ENCODE data around the gene GH1. TPM values are rescaled to one million over a fixed set of nuclear protein-coding genes. Genes with fewer than 3 reads are reported as not detected.
"Not testable (repeated sequence)": the region's sequence is repeated elsewhere in the genome, so short reads cannot be mapped to it uniquely, and the experiment has no call there.

The GH1 gene
- total RNA-seq, 2 experiments from 2014 or later, result not detected

- H3K36me3 Mint-ChIP-seq (ENCODE audit: low read depth); H3K9me3 Mint-ChIP-seq (ENCODE audit: insufficient read depth); DNase-seq; H3K4me1 Mint-ChIP-seq (ENCODE audit: low read depth); H3K27ac Mint-ChIP-seq; POLR2A ChIA-PET; ATAC-seq; H3K4me3 Mint-ChIP-seq: not testable (repeated sequence)
- CTCF ChIA-PET, result interaction anchor here (0.7 to 1.8 kb wide), 7 partner anchors 10 to 114 kb away, joined by 3 to 10 read pairs (median 4); no protein-coding TSS in a partner anchor
- H3K27me3 Mint-ChIP-seq (ENCODE audit: low read depth), result peaks cover 16% of the 10 kb centered on the region
Measured at GRCh38 chr17:63870292-63870665, 48.4 kb downstream of the GH1 start.

GRCh38 chr17:63869491-63870291, 48.9 kb downstream of the GH1 start:
- H3K27me3 Mint-ChIP-seq (ENCODE audit: low read depth), result peaks cover 16% of the 10 kb centered on the region
- DNase-seq; H3K9me3 Mint-ChIP-seq (ENCODE audit: insufficient read depth); H3K27ac Mint-ChIP-seq; ATAC-seq; H3K4me1 Mint-ChIP-seq (ENCODE audit: low read depth); POLR2A ChIA-PET; H3K36me3 Mint-ChIP-seq (ENCODE audit: low read depth); H3K4me3 Mint-ChIP-seq: not testable (repeated sequence)
- CTCF ChIA-PET, result interaction anchor here (1.1 to 1.8 kb wide), 6 partner anchors 10 to 115 kb away, joined by 3 to 10 read pairs (median 4); no protein-coding TSS in a partner anchor

Other genes starting within 250 kb of the GH1 start
- 100 to 1,000 TPM; 308 to 309 TPM for gene LIMD2, start 218.7 kb downstream of the GH1 start, total RNA-seq
- gene STRADA, start 177.0 kb downstream of the GH1 start, total RNA-seq, result 10 to 100 TPM; 46.0 to 49.9 TPM
- 10 to 100 TPM; 59.4 to 61.1 TPM for gene CCDC47, start 145.2 kb downstream of the GH1 start, total RNA-seq
- 100 to 1,000 TPM; 106 to 116 TPM for gene DDX42, start 144.7 kb downstream of the GH1 start, total RNA-seq
- 100 to 1,000 TPM; 176 to 179 TPM for gene PSMC5, start 91.4 kb downstream of the GH1 start, total RNA-seq
- 10 to 100 TPM; 58.7 to 62.2 TPM for gene FTSJ3, start 91.2 kb downstream of the GH1 start, total RNA-seq
- 100 to 1,000 TPM; 130 to 136 TPM for gene SMARCD2, start 76.2 kb downstream of the GH1 start, total RNA-seq
- not detected for gene CSH2, start 45.2 kb downstream of the GH1 start, total RNA-seq
- not detected for gene GH2, start 36.9 kb downstream of the GH1 start, total RNA-seq
- gene CSH1, start 22.3 kb downstream of the GH1 start, total RNA-seq, result not detected
- gene CSHL1, start 7.6 kb downstream of the GH1 start, total RNA-seq, result not detected
- gene CD79B, start 13.5 kb upstream of the GH1 start, total RNA-seq, result 10 to 100 TPM; 21.7 to 22.5 TPM
- gene SCN4A, start 54.1 kb upstream of the GH1 start, total RNA-seq, result not detected
- 1 to 10 TPM in 1 of 2 experiments, under 1 TPM in 1; 0.97 to 1.3 TPM for gene PRR29, start 79.5 kb upstream of the GH1 start, total RNA-seq
- 10 to 100 TPM; 48.4 to 51.3 TPM for gene ICAM2, start 101.8 kb upstream of the GH1 start, total RNA-seq
- 10 to 100 TPM; 13.0 to 17.9 TPM for gene ERN1, start 211.3 kb upstream of the GH1 start, total RNA-seq

Data from activated CD8-positive, alpha-beta T cell treated with anti-CD3 and anti-CD28 coated beads, Interleukin-2, amount 10 ng/mL, durations not matched to agents 7 days and 5 days (primary cell).